Measurements from ENCODE around the gene CMC2.

- TF ChIP-seq TAF1 (IDR thresholded peaks at IDR 0.05; ENCODE audit: low read depth) (no peak), CTCF (IDR thresholded peaks at IDR 0.05; ENCODE audit: poor library complexity, severe bottlenecking) (no peak), EP300 (conservative IDR thresholded peaks at IDR 0.05; ENCODE audit: poor library complexity, severe bottlenecking) (no peak), EZH2 (IDR thresholded peaks at IDR 0.05; ENCODE audit: borderline replicate concordance, insufficient read depth, low read length, poor library complexity, severe bottlenecking) (no peak), REST (IDR thresholded peaks at IDR 0.05; ENCODE audit: borderline replicate concordance) (no peak), POLR2AphosphoS5 (IDR thresholded peaks at IDR 0.05) (no peak), MXI1 (conservative IDR thresholded peaks at IDR 0.05; ENCODE audit: poor library complexity, severe bottlenecking) (no peak), SMC3 (conservative IDR thresholded peaks at IDR 0.05; ENCODE audit: poor library complexity) (no peak)
These were observed 12.2 kb downstream of the CMC2 start for GRCh38 chr16:80994451-80994850.
